Epithelial cell of prostate (primary cell): ENCODE results near the gene RPUSD1.
"Not testable (repeated sequence)": the region's sequence is repeated elsewhere in the genome, so short reads cannot be mapped to it uniquely, and the experiment has no call there.

ENCODE experiments used
- DNase-seq: peaks from one replicate; pipeline ENCODE4 v3.0.0-alpha.2; 2011; ENCODE audit warnings: low read depth, low spot score
- H3K27ac ChIP-seq: fragments of 450-650 bp; 2 replicates; pipeline ENCODE4 v1.5.1; 2017; ENCODE audit warnings: mild to moderate bottlenecking

The RPUSD1 gene, protein sequence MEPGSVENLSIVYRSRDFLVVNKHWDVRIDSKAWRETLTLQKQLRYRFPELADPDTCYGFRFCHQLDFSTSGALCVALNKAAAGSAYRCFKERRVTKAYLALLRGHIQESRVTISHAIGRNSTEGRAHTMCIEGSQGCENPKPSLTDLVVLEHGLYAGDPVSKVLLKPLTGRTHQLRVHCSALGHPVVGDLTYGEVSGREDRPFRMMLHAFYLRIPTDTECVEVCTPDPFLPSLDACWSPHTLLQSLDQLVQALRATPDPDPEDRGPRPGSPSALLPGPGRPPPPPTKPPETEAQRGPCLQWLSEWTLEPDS

DNA sequence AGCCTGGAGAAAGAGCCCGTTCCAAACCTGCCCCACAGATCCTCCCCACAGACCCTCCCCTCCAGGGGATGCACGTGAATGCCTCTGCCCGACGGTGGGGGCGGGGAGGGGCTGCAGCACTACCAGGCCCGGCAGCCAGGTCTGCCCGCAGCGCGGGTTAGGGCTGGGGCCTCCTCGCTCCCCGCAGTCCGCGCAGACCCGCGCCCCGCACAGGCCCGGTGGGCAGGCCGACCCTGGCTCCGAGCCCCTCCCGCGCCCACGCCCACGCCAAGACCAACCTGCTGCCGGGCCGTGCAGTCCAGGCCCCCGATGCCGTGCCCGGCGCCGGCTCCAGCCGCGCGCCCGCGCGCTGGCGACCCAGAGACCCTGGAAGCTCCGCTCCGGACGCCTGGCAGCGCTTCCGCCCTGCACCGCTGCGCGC, at the start of gene RPUSD1:
TSS of gene RPUSD1 (minus strand) at position 404 of the 421 bp plus-strand sequence. CDS start 644 bp downstream, outside the sequence.
- no peak within 1 kb of the TSS for H3K27ac ChIP-seq
- DNase-seq = no peak

DNA sequence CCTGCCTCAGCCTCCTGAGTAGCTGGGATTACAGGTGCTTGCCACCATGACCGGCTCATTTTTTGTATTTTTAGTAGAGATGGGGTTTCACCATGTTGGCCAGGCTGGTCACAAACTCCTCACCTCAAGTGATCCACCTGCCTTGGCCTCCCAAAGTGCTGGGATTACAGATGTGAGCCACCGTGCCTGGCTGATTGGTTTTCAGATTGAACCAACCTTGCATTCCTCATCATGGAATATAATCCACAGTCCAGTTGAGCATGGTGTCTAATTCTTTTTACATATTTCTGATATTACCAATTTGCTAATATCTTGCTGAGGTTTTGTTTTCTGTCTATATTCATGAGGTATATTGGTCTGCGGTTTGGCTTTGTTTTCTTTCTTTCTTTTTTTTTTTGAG, 48.6 kb upstream of the RPUSD1 start:
- DNase-seq, H3K27ac ChIP-seq: not testable (repeated sequence)

DNA sequence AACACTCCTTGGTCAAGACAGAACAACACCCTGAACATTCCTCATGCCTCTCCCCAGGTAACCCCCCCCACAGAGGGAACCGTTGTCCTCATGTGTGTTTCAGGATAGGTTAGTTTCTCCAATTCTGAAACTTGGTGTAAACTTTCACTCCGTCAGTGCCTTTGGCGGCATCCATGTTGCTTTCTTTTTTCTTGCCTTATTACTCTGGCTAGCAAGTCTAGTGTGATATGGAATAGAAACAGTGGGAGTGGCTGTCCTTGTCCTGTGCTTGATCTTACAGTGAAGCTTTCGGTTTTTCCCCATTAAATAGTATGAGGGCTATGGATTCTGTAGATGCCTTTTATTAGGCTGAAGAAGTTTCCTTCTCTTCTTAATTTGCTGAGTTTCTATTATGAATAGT, 48.0 kb upstream of the RPUSD1 start:
- no peak for DNase-seq
- H3K27ac ChIP-seq = no peak overlapping the region

DNA sequence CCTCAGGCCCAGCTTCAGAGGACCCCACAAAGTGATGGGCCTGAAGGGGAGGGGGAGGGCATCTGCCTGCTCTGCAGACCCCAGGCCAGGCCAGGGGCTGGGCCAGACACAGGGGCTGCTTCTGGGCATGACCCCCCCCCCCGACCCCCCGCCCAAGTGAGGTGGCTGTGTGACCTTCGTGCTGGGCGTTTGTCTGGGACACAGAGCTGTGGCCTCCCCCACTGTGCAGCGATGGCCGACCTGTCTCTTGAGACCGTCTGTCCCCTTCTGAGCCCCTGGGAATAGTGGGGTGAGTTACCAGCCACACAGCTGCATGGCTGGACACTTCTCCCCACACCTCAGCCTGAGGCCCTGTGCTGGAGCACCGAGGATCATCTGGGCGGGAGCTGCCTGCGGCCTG, 47.2 kb upstream of the RPUSD1 start:
- DNase-seq = no peak
- H3K27ac ChIP-seq = no peak overlapping the region

DNA sequence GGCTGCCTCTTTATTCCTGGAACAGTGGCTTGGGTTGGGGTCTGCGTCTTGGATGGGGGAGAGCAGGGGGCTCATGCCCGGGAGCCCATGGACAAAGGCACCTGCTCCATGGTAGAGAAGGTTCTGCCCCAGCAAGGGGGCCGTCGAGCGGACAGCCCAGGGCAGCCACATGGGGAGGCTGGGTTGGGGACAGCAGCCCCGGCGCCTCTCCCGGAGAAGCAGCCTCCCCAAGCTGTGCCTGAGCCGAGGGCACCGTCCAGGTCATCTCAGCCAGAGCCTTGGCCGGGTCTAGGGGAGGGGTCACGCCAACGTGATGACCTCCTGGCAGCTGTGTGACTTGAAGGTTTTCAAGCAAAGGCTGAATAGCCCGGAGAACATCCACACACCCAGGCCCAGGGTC, 45.2 kb upstream of the RPUSD1 start:
- DNase-seq = no peak
- H3K27ac ChIP-seq = no peak overlapping the region

DNA sequence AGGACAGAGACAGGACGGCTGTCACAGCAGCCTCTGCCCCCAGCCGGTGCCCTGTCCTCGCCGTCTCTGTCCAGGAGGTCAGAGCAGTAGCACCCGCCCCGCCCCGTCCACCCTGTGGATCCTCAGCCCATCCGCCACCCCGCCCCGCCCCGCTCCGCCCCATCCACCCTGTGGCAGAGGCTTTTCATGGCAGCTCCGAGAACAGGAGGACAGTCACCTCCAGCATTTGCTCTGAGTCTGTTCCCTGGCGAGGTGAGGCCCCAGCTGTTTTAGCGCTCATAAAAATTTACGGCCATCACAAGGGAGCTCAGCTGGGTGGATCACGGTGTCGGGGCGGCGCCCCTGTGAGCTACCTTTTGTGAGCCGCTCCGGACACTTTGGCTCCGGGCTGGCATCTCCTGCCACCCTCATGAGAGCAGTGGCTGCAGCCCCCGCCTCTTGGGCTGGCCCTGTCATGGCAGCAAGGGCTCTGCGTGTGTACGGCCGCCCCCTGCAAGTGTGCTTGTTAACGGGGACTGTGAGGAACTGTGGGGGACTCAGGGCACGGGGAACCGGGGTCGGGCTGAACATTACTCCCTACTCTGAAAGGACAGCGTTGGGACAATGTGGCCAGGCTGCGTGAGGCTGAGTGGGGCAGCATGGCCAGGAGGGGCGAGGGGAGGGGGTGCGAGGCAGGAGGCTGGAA, 44.6 kb upstream of the RPUSD1 start:
- no peak for DNase-seq
- H3K27ac ChIP-seq = no peak overlapping the region

DNA sequence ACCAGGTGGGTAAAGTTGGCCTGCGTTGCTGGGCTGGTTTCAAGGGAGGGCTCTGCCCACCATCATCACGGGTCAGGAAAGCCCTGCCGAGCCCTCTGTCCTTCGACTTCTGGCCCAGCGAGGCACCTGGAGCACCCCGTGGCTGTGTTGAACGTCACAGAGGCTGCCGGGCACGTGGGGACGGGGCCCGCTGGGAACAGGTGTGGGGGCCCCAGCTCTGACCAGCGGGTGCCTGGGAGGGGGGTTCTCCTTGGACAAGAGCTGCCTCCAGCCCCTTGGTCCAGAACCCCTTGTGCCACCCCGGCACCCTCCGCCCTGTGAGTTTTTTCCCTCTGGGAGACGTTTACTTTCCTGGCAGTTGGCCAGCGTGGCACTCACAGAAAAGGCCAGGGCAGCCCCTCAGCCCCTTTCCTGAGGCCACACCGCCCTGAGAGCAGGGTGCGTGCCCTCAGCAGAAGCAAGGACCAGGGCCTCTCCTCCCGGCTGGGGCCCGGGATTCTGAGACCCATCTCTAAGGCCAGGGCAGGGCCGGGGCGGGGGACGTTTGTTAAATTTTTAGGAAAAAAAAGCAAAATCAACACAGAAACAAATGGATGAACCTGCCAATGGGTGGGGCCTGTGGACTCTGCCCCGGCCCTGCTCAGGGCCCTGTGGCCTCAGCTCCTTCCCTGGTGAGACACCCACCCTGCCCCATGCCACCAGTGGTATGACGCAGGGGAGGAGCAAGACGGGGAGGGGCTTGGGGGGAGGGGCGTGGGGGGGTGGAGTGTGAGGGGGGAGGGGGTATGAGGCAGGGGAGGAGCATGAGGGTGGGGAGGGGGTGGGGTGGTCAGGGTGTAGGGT, 43.6 kb upstream of the RPUSD1 start:
- H3K27ac ChIP-seq = no peak overlapping the region
- no peak for DNase-seq

DNA sequence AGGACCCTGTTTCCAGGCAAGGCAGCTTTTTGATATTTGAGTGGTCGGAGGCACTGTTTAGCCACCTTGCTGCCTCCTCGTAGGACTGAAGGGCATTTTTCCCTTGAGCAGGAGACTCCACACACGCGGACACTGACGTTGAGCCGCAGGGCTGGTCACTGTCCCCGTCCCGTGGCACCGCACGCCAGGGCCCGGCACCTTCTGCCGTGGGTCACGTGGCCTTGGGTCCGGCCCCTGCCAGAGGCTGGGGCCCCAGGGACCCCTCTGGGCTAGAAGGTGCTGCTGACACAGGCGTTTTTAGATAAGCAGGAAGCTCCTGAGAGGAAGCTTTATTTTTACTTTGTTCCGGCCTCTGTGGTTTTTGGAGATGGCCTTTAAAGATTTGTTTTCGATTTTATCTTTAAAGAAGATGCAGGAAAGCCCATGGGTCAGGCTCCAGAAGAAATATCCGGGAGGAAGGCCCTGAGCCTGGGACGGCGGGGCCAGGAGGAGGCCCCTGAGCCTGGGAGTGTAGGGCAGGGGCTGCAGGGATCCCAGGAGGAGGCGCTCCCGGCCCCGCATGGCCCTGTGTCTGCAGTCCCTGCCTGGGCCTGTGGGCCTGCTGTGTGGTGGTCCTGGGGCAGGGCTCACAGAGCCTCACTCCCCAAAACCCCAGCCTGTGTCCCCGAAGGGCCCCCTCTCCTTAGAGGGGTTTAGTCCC, 42.8 kb upstream of the RPUSD1 start:
- DNase-seq = no peak

DNA sequence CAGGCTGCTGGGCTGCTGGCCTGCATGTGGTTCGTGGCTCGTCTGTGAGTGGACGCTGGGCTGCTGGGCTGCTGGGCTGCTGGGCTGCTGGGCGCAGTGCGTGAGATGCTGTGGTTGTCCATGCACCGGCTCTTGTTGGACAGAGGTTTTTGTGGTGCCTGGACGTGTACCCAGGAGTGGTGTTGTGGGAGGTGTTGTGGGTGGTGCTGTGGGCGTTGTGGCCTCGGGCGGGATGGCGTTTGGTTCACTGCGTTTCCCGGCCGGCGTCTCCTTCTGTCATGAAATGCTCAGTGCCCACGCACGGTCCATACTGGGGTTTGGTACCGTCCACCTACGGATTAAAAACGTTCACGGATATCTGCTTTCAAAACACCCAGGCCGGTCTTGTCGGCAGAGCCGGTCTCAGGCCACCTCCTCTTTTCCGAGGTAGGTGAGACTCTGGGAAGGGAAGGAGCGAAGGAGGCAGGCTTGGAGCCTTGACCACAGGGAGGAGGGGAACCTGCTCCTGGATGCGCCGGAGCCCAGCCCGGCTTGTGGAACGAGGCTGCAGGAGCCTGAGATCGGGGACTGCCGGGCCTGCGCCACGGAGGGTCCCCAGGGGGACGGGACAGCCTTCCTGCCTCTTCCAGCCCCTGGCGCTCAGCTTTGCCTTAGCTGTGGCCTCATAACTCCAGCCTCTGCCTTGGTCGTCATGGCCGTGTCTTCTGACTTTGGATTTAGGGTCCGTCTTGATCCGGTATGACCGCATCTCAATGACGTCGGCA, 42.1 kb upstream of the RPUSD1 start:
- DNase-seq = no peak

More for the DNA sequence above, 42.8 kb upstream of the RPUSD1 start:
- no peak overlapping the region for H3K27ac ChIP-seq

DNA sequence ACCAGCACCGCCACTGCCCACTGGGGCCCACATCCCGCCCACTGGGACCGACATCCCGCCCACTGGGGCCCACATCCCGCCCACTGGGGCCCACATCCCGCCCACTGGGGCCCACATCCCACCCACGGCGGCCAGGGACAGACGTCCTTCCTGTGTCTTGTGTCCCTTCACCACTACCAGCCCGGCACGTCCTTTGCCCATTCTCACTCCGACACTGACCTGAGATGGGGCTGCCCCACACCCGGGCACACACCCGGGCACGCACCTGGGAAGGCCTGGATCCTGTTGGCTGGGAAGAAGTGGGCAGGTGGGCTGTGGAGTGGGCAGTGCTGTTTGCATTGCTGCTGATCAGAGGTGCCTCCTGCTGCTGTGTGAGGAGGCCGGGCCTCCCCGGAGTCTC, 40.7 kb upstream of the RPUSD1 start:
- H3K27ac ChIP-seq = no peak overlapping the region
- DNase-seq = no peak

More for the DNA sequence above, 42.1 kb upstream of the RPUSD1 start:
- H3K27ac ChIP-seq = no peak overlapping the region

DNA sequence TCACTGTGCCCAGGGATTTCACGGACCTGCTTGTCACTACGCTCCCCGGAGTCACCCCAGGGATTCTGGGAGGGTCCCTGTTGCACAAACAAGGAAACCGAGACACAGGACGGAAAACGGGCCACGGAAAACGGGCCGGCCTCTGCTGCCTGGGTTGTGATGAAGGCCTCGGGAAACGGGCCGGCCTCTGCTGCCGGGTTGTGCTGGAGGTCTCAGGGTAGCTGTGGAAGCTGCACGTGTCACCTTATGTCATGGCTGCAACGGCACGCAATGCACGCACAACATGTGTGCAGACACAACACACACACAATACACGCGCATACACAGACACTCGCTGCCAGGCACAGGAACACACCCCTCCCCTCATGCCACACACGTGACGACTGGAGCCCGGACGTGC, 39.3 kb upstream of the RPUSD1 start:
- no peak for DNase-seq
- H3K27ac ChIP-seq = no peak overlapping the region

DNA sequence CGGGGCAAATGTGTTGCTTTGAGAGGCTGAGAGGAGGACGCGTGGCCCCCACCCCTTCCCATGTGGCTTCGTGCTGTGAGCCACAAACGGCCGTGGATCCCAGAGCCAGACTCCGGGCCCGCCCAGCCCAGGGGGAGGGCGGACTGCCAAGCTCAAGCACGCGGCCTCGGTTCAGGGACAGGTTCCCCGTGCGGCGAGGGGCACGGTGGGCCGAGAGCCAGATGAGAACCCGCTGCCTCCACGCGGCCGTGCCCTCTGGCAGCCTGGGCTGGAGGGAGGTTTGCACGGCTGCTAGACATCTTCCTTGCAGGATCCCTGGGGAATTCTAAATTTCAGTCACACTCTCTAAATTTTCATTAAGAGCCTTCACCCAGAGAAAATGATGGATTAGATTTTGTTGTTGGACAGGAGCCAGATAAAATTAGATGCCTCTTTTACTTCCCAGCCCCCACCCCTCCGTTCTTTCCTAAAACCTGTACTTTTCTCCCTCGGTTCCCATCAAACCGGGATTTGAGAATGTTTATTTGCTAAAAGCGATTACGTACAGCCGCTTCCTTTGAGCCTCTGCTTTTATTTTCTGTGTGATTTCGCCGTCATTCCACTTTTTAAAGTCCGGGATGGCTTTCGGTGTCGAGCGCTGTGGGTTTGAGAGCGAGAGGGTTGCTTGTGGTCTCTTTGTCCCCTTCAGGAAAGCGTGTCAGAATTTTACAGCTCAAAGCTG, 37.3 kb upstream of the RPUSD1 start:
- H3K27ac ChIP-seq = no peak overlapping the region
- DNase-seq = no peak

DNA sequence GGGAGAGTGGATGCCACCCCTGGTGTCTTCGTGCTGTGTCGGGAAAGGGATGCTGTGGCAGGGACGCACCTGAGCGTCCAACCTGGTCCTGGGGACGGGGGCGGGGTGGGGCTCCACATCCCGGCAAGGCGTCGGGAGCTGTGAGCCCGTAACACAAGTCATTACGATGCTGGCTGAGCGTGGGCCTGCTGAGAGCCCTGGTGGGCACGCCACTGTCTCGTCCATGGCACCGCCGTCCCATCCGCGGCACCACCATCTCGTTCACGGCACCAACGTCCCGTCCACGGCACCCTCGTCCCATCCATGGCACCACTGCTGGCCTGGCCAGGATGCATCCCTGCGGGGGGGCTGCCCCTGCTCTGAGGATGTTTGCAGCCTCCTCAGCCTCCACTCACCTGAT, 36.4 kb upstream of the RPUSD1 start:
- no peak overlapping the region for H3K27ac ChIP-seq
- DNase-seq = no peak

DNA sequence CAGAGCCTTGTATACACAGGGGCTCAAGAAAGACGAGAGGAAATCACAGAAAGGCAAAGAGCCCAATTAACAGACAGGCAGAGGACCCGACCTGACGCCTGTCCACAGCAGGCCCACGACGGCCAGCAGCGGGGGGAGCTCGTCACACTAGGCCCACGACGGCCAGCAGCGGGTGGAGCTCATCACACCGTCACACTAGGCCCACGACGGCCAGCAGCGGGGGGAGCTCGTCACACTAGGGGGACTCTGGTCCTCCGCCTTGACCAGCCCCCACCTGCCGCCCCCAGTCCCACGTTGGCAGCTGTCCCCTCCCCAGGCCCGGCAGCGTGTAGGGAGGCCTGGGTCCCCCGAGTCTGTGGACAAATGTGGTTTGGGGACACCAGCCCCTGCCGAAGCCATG, 36.0 kb upstream of the RPUSD1 start:
- no peak for DNase-seq
- H3K27ac ChIP-seq = no peak overlapping the region

DNA sequence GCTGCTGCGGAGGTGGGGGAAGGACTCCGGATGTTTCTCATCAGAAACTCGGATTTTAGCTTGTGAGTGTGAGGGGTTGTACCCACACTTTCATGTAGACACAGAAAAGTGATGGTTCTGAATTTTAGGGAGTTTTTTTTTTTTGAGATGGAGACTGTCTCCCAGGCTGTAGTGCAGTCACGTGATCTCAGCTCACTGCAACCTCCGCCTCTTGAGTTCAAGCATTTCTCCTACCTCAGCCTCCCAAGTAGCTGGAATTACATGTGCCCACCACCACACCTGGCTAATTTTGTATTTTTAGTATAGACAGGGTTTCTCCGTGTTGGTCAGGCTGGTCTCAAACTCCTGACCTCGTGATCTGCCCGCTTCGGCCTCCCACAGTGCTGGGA, 34.7 kb upstream of the RPUSD1 start:
- no peak for DNase-seq
- H3K27ac ChIP-seq = no peak overlapping the region

DNA sequence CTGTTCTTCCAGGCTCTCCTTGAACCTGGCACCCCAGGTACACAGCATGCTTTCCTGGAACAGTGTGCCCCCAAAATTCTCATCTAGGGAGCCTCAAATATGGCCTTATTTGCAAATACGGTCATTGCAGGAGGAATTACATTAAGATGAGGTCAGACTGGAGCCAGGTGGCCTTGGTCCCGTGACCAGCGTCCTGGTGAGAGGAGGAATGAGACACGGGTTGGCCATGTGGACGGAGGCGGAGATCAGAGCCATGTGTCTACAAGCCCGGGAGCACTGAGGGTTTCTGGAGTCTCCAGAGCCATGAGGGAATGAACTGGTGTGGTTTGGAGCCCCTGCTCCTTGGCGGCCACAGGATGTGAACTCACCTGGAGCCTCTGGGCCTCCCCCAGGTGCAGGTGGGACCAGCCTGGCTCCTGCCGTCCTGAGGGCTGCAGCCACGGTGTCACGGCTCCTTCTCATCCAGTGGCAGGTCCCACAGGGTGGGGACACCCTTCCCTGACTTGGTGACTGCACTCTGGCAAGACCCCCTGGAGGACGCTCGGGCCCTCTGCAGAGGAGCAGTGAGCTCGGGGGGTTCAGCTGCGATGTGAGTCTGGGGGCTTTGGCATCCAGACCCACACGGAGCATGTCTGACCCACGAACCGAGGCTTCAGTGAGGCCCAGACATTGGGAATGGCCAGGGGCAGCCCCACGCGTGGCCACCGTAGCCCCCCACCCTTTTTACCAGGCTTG, 34.2 kb upstream of the RPUSD1 start:
- H3K27ac ChIP-seq = no peak overlapping the region
- no peak for DNase-seq

DNA sequence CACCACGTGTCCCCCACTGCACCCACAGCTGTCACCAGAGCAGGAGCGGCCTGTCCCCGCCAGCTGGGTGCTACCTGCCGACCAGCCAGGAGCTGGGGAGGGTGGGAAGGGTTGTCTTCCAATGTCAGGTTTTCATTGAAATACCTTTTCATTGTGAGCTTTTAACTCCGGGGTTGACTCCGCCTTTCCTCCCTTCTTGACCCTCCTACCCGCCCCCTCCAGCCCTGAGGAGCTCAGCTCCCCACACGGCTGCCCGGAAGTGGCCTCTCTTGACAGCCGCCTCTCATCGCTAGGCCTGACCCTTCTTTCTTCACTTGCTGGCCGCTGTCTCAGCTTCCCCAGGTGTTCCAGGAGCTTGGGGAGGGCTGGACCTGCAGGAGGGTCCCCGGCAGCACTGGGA, 33.6 kb upstream of the RPUSD1 start:
- H3K27ac ChIP-seq = no peak overlapping the region
- DNase-seq = no peak

DNA sequence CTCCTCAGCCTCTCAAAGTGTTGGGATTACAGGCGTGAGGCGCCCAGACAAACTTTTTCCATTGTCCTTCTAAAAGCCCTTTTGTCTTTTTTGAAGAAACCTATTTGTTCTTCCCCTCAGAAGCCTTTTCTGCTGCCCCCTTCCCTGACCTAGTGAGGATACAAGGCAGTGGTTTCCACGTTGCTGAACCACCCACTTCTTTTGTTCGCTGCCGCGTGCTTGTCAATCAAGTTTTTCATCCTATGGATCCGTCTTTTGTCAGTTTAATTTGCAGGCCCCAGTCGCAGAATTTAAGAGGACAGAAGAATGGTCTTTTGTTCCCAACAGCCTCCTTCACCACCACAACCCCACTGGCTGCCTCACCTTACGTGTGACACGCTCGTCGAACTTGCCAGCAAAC, 32.6 kb upstream of the RPUSD1 start:
- no peak overlapping the region for H3K27ac ChIP-seq
- DNase-seq = no peak

DNA sequence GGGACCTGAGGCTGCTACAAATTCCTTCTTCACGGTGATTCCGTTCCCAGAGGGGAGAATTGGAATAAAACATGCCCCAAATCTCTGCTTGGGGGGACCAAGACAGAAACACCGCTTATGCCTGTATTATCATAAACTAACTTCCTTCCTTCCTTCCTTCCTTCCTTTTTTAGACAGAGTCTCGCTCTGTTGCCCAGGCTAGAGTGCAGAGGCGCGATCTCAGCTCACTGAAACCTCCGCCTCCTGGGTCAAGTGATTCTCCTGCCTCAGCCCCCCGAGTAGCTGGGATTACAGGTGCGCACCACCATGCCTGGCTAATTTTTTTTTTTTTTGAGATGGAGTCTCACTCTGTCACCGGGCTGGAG, 31.8 kb upstream of the RPUSD1 start:
- DNase-seq, H3K27ac ChIP-seq: not testable (repeated sequence)
